GM18861 (cell line): ENCODE results near the gene ADIPOR2.
"Not testable (repeated sequence)": the region's sequence is repeated elsewhere in the genome, so short reads cannot be mapped to it uniquely, and the experiment has no call there.

Experiments
- ATAC-seq: cut with Tn5 transposase; IDR thresholded peaks from one replicate; pipeline ENCODE4 v1.9.1; 2021; ENCODE audit not compliant: unreplicated experiment

ADIPOR2 gene

DNA sequence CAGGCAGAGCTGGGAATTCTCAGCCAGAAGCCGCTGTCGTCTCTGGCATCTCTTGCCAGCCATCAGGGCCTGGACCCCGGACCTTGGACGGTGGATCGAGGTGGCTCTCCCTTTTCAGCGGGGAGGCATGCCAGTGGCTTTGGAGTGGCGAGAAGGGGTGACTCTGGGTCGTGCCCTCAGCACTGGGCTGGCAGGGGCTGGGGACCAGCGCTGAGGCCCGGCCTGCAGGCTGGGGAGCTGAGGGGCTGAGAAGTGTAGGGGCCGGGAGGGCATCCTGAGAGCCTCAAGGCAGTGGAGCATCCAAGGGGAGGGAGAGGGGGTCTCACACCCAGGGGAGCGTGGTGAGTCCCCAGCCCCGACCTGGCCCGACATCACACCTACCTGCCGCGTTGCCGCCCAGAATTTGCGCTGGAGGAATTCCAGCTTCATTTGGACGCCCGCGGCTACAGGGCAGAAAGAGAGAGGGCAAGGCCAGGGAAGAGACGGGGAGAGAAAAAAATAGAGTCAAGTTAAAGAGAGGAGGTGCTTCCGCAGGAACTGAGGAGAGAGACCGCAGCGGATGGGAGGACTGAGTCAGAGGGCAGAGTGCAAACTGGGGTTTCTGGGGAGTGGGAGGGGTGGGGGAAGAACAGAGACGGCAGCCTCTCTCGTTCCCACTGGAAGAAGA lies 120.5 kb downstream of the ADIPOR2 start:
- ATAC-seq, result no peak

DNA sequence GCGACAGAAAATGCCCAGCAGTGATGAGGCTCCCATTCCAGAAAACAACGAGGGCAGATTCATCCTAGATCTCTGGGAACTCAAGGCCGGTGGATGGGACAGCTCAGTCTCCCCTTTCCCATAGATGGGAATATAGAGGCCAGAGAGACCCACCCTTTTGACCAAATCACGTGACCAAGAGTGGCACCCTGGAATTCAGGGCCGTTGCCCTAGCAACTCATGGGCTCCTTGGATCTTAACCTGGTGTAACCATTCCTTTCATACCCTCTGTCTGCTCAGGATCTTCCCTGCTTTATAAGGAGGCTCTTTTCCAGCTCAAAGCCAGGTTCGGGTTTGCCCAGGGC lies 121.0 kb downstream of the ADIPOR2 start:
- no peak for ATAC-seq

DNA sequence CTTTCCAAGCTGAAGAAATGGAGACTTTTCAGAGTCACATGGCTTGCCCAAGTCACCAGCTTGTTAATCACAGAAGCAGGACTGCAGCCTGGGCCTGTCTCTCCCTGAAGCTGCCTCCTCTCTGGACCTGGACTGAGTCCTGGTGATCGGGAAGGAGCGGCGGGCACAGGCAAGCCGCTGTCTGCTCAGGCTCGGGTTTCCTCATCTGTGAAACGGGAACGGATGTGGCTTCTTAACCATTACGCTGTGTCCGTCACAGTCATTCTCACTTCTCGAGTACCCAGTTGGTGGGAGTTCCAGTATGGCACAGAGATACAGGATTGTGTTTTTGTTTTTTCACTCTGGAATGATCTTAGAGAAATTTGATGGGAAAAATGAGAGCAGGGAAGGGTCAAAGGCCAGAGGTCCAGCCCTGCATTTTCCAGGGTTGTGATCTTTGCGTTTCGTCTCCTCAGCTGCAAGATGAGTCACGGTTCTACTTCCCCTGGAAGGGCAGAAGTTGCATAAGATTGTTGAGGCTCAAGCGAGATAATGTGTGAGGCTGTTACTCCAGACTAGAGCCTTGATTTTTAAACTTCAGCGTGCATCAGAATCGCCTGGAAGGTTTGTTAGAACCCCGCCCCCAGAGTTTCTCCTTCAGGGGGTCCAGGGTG lies 121.9 kb downstream of the ADIPOR2 start:
- no peak for ATAC-seq

- no peak for ATAC-seq
Observed at GRCh38 chr12:1814266-1814665, 123.4 kb downstream of the ADIPOR2 start.

GRCh38 chr12:1815108-1815507 lies 124.2 kb downstream of the ADIPOR2 start:
- ATAC-seq, result no peak

DNA sequence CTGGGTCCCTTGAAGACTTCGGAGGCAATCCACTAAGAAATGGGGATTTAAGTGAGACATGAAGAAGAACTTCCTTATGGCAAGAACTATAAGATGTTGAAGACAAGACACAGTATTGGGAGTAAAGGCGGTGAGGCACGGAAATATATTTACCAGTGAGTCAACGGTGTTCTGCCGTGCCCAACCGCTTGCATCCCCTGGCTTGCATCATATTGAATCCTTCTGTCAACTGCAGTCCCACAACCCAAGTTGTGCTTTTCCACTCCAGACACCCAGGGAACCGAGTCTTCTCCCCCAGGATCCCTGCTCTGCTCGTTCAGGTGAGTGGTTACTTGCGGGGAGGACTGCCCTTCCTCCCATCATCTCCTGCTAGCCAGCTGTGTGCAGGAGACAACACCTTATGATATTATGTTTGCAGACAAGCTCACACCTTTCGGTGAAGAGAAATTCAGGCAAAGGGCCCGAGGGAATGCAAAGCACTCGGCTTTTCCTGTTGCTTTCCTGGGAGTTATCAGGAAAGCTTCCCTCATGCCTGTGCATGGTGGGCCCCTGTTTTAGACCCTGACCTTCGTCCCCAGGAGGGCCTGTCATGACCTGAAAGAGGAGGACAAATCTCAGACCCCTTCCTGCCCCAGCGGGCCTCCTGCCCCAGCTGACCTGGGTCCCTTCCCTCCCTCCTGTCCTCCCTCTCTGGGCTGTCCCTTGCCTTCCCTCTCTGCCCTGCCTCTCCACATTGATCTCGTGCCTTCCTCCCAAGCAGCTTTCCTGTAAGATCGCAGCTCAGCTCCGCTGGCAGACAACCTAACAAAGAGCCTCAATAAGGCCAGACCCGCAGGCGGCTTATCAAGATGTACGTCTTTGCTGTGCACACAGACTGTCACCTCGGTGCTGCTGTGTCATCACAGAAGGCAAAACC lies 125.2 kb downstream of the ADIPOR2 start:
- ATAC-seq, result no peak

- no peak for ATAC-seq
Observed at GRCh38 chr12:1816730-1817348, 126.0 kb downstream of the ADIPOR2 start.

DNA sequence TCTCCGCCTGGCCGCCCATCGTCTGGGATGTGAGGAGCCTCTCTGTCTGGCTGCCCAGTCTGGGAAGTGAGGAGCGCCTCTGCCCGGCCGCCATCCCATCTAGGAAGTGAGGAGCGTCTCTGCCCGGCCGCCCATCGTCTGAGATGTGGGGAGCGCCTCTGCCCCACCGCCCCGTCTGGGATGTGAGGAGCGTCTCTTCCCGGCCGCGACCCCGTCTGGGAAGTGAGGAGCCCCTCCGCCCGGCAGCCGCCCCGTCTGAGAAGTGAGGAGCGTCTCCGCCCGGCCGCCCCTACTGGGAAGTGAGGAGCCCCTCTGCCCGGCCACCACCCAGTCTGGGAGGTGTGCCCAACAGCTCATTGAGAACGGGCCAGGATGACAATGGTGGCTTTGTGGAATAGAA lies 127.1 kb downstream of the ADIPOR2 start:
- ATAC-seq, result not testable (repeated sequence)

DNA sequence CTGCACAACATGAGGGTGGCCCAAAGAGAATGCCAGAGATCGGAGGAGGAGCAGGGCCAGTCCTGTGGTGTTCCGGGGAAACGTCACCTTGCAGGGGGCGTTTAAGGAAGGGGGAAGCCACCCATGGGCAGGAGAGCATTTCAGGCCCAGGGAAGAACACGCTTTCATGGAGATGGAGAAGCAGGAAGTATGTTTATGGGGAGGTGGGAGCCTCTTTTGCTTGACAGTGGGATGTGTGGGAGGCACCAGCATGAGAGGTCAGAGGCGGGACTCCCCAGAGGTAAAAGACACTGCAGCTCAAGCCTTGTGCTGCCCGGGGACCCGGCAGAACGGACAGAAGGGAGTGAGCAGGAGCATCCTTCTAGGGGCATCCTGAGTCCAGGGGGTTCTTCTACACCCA lies 128.2 kb downstream of the ADIPOR2 start:
- ATAC-seq, result no peak

- ATAC-seq, result no peak
Observed at GRCh38 chr12:1819571-1819970, 128.7 kb downstream of the ADIPOR2 start.

GRCh38 chr12:1820191-1820895 lies 129.5 kb downstream of the ADIPOR2 start, which contains the start of gene LRTM2:
Gene LRTM2 (plus strand): TSS chr12:1820565. CDS start chr12:1828149, 7,584 bp downstream.
- ATAC-seq, result no peak

DNA sequence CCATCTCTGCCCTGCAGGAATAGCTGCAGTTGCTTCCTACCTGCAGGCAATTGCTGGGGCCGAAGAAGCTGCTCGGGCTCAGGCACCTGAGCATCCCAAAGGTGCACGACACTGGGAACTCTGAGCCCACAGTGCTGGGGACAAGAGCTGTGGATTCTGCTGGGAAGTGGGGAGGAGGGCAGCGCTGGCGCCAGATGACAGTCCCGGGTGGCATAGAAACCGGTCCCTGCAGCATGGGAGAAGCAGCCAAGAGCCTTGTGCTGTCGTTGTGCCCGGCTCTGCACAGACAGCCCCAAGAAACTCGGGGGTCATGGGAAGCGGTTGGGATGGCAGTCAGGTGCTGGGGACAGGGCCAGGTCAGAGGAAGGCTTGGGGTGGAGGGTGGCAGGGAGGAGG lies 130.0 kb downstream of the ADIPOR2 start:
- ATAC-seq, result no peak

GRCh38 chr12:1821805-1822204 lies 130.9 kb downstream of the ADIPOR2 start:
- no peak for ATAC-seq

- no peak for ATAC-seq
Observed at GRCh38 chr12:1822699-1823098, 131.8 kb downstream of the ADIPOR2 start.

DNA sequence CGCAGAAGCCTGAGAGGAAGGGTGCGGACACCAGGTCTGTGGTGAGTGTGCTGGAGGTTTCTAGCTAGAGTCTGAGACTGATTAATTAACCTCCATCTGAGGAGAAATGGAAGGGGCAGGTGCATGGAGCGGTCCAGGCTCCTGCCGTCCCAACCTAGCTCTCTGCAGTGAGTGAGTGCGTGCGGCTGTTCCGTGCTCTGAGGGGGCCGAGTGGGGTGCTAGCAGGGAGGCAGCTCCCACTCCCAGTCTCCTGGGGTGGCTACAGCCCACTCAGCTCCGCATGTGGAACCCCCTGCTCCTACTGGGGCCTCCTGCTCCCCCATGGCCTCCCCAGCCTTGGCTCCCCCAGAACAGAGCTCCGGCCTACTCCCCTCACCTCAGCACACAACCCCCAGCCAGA lies 132.4 kb downstream of the ADIPOR2 start:
- no peak for ATAC-seq

GRCh38 chr12:1825382-1826102 lies 134.7 kb downstream of the ADIPOR2 start:
- no peak for ATAC-seq

DNA sequence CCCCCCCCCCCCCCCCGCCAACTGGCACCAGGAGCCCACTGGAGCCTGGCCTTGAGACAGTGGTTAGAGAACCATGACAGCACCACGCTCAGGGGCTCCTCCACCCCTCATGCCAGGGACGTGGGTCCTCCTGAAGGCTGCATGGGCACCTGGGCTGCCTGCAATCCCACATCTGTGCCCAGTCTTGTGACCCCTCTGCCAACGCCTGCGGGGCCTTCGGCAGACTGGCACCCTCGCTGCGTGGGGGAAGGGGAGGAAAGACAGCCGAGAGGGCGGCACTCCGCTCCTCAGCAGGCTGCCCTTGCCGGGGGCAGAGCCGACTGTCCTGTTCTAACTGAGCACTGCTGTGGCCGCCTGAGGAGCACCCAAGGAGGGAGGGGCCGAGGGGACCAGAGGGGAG lies 135.5 kb downstream of the ADIPOR2 start:
- ATAC-seq, result no peak

DNA sequence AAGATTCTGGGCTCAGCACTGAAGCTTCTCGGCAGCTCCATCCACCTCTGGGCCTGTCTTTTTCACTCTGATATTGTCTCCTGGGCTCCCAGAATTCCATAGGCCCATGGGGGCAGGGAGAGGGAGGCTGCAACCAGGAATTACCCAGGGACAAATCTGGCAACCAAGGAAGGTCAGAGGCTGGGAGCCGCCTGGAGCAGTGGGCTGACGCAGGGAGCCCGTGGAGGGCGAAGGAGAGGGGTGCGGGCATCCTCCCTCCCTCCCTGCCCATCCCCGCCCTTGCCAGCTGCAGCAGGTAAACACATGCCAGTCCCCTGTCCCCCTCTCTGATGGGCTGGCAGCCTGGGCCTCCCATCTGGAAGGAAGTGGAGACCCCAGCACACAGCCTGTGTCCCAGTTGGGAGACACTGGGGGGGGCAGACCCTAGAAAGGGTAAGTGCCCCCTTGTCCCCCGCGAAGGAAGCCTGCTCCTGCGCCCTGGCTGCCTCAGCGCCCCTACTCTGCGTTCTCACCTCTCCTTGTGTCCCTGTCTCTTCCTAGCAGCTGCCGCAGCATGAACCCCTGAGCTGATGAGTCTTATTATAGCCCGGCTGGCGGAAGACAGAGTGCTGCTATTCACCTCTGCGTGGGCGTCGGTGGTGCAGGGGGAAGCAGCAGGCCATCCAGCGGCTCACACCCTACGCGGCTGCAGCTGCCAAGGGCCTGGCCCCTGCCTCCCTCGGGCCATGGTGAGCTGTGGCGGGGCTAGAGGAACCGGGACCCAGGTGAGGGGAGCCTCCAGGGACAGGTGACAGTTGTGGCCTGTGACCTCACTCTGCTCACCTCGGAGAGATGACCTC lies 136.2 kb downstream of the ADIPOR2 start:
- ATAC-seq, result no peak
